WTC11 (cell line): ENCODE measurements around the gene PGGHG.

Experiments used
- ATF3 ChIP-seq: sonication (generic); formaldehyde crosslinking; conservative IDR thresholded peaks from 2 replicates; pipeline ENCODE4 v1.8.1; 2022; ENCODE audit warnings: mild to moderate bottlenecking, missing genetic modification reagents
- ATF6 ChIP-seq: sonication (generic); formaldehyde crosslinking; IDR thresholded peaks from 2 replicates; pipeline ENCODE4 v1.8.1; 2023; ENCODE audit warnings: mild to moderate bottlenecking, missing genetic modification reagents
- CTCF ChIP-seq: fragments of 200-600 bp; IDR thresholded peaks from 2 replicates; pipeline ENCODE4 v1.8.0; 2022; ENCODE audit warnings: antibody characterized with exemption
- E2F4 ChIP-seq: sonication (generic); formaldehyde crosslinking; IDR thresholded peaks from 2 replicates; pipeline ENCODE4 v1.8.1; 2022; ENCODE audit warnings: low read depth, mild to moderate bottlenecking, moderate library complexity, missing genetic modification reagents, borderline replicate concordance
- ELF4 ChIP-seq: sonication (generic); formaldehyde crosslinking; IDR thresholded peaks from 2 replicates; pipeline ENCODE4 v1.8.1; 2022; ENCODE audit warnings: low read depth, mild to moderate bottlenecking, moderate library complexity, missing genetic modification reagents
- HMGXB4 ChIP-seq: sonication (generic); formaldehyde crosslinking; IDR thresholded peaks from 2 replicates; pipeline ENCODE4 v1.8.1; 2023; ENCODE audit warnings: mild to moderate bottlenecking, moderate library complexity, missing genetic modification reagents
- IRF1 ChIP-seq: sonication (generic); formaldehyde crosslinking; IDR thresholded peaks from 2 replicates; pipeline ENCODE4 v1.8.0; 2023; ENCODE audit warnings: missing genetic modification reagents
- IRF2 ChIP-seq: sonication (generic); formaldehyde crosslinking; IDR thresholded peaks from 2 replicates; pipeline ENCODE4 v1.8.0; 2022; ENCODE audit warnings: low read depth, missing genetic modification reagents, borderline replicate concordance
- SMAD3 ChIP-seq: sonication (generic); formaldehyde crosslinking; IDR thresholded peaks from 2 replicates; pipeline ENCODE4 v1.8.0; 2022; ENCODE audit warnings: missing genetic modification reagents, mild to moderate bottlenecking, borderline replicate concordance
- ZNF121 ChIP-seq: sonication (generic); formaldehyde crosslinking; IDR thresholded peaks from 2 replicates; pipeline ENCODE4 v1.8.0; 2023; ENCODE audit warnings: missing genetic modification reagents
- ZNF281 ChIP-seq: sonication (generic); formaldehyde crosslinking; IDR thresholded peaks from 2 replicates; pipeline ENCODE4 v1.8.0; 2023; ENCODE audit warnings: mild to moderate bottlenecking, missing genetic modification reagents

- TF ChIP-seq E2F4 (CRISPR knock-in tag) (no peak), SMAD3 (CRISPR knock-in tag) (no peak), ELF4 (CRISPR knock-in tag) (no peak), CTCF (no peak), ZNF281 (CRISPR knock-in tag) (no peak), ATF3 (CRISPR knock-in tag) (no peak), IRF1 (CRISPR knock-in tag) (no peak), HMGXB4 (CRISPR knock-in tag) (no peak), ZNF121 (no peak), IRF2 (CRISPR knock-in tag) (no peak), ATF6 (CRISPR knock-in tag) (no peak)
Observed at GRCh38 chr11:326842-327580, 38.1 kb downstream of the PGGHG start.
